Ovary (tissue), 9 donors: Measurements from ENCODE around the gene ADGRV1. TPM values are rescaled to one million over a fixed set of nuclear protein-coding genes. Genes with fewer than 3 reads are reported as not detected.

Experiments
- DNase-seq, 5 donors: peaks; one replicate each; pipeline ENCODE4 v3.0.0-alpha.2; 2019 to 2020
- H3K27ac ChIP-seq, 2 donors: fragments of 200-600 bp; one replicate each; pipeline versions ENCODE4 v1.5.1 to v1.8.0; 2019 to 2022
- H3K27me3 ChIP-seq: fragments of 200-600 bp; one replicate; pipeline ENCODE4 v1.8.0; 2022
- H3K36me3 ChIP-seq: fragments of 200-600 bp; sonication (generic); one replicate; pipeline ENCODE4 v1.5.1; 2019
- H3K4me1 ChIP-seq: one replicate; pipeline ENCODE4 v1.8.1; 2013; ENCODE audit warnings: mild to moderate bottlenecking, moderate library complexity; ENCODE audit not compliant: insufficient read depth
- H3K4me3 ChIP-seq: fragments of 200-600 bp; sonication (generic); one replicate; pipeline ENCODE4 v1.5.1; 2017
- H3K9me3 ChIP-seq, 2 donors: fragments of 200-600 bp in 1 of 2; sonication (generic) in 1 of 2; one replicate each; pipeline versions ENCODE4 v1.5.1 to v1.8.1; 2013 to 2019; ENCODE audit warnings: mild to moderate bottlenecking in 1 of 2, moderate library complexity in 1 of 2
- EP300 ChIP-seq: sonication (generic); formaldehyde crosslinking; IDR thresholded peaks from one replicate; pipeline ENCODE4 v1.6.1; 2017; ENCODE audit warnings: antibody characterized with exemption
- POLR2A ChIP-seq: fragments of 450-650 bp; IDR thresholded peaks from one replicate; pipeline ENCODE4 v1.6.1; 2017; ENCODE audit warnings: antibody characterized with exemption, mild to moderate bottlenecking, moderate library complexity
- WGBS, 3 donors: extraction: QIAGEN DNeasy Blood & Tissue Kit in 1 of 3; methylation state at CpG; one replicate each; pipeline versions ENCODE4 v1.1.5 to v1.1.7; 2013 to 2017; 5-methylcytosine and 5-hydroxymethylcytosine counted together
- intact Hi-C, 4 donors: fragments of 100-400 bp; cut with DNase I; formaldehyde crosslinking; loops; one replicate each; pipeline versions ENCODE4 v1.11.0 to v1.15.1; 2022 to 2023
- polyA plus RNA-seq, 2 donors: library from polyadenylated mRNA; stranded (reverse); fragments of 200-250 nt in 1 of 2; fragments of 350-450 nt in 1 of 2; fragmentation: Illumina TruSeq in 1 of 2; extraction: RNeasy Lipid Tissue Mini Kit (QIAGEN cat#74804) in 1 of 2; gene quantifications; one replicate each; pipeline ENCODE4 v1.2.3, GENCODE V29; 2013 to 2014
- total RNA-seq, 7 donors: library from RNA; depleted of rRNA in 2 of 7; stranded (reverse); fragments of >200 nt in 2 of 7; fragmentation: NEBNext Ultra II Directional in 3 of 7; extraction: Animal tissue kit (Norgen Biotek cat#: 25700) in 3 of 7; gene quantifications; one replicate each; pipeline versions ENCODE4 v1.1.0 to v1.2.4, GENCODE V29; 2016 to 2023
- TF ChIP-seq, protein P1 (sequence below), 3 donors: fragments of 450-650 bp in 2 of 3; fragments of 200-600 bp in 1 of 3; IDR thresholded peaks; one replicate each; pipeline versions ENCODE4 v1.5.1 to v1.8.0; 2016 to 2022; ENCODE audit warnings: antibody characterized with exemption in 3 of 3, mild to moderate bottlenecking in 1 of 3
- donor health status: DM: no; HTN: no; CAD: no; lungs with moderate emphysema.
- donor health status: DM: no; HTN: no; CAD: no.
- donor health status: Bipolar disorder and iron deficiency.
- donor health status: DM: yes; HTN: yes; CAD: no.
- donor health status: DM: no; HTN: no; CAD: no.
- donor health status: DM: yes; HTN: yes; CAD: no.

The ADGRV1 gene
- total and polyA plus RNA-seq, 9 donors = 0.21 to 2.7 (median 1.1) TPM

DNA sequence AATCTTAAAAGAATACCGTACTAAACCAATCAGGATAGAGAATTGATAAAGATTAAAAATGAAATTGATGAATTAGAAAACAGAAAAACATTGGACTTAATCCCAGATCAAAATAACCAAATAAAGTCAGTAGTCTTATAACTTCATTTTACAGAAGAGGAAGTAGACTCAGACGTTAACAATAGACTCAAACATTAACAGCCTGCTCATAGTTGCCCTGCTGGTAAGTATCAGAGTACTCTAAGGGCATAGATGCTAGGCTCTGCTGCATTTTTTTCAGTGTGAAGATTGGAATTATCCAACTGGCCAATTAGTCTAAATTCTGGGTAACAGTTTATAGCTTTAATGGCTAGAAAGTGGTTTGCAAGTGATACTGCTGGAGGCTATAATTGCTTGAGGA, 42.9 kb downstream of the ADGRV1 start:
- no peak for TF ChIP-seq POLR2A
- TF ChIP-seq, protein P1, sequence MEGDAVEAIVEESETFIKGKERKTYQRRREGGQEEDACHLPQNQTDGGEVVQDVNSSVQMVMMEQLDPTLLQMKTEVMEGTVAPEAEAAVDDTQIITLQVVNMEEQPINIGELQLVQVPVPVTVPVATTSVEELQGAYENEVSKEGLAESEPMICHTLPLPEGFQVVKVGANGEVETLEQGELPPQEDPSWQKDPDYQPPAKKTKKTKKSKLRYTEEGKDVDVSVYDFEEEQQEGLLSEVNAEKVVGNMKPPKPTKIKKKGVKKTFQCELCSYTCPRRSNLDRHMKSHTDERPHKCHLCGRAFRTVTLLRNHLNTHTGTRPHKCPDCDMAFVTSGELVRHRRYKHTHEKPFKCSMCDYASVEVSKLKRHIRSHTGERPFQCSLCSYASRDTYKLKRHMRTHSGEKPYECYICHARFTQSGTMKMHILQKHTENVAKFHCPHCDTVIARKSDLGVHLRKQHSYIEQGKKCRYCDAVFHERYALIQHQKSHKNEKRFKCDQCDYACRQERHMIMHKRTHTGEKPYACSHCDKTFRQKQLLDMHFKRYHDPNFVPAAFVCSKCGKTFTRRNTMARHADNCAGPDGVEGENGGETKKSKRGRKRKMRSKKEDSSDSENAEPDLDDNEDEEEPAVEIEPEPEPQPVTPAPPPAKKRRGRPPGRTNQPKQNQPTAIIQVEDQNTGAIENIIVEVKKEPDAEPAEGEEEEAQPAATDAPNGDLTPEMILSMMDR (IDR thresholded peaks at IDR 0.05) = no peak
- no peak for TF ChIP-seq EP300
- H3K36me3 ChIP-seq = no peaks in the 10 kb centered on the region
- H3K27ac ChIP-seq = no peak overlapping the region
- no peaks in the 10 kb centered on the region for H3K27me3 ChIP-seq
- 68 to 89% (median 74%) methylated on average over 2 of the region's 2 CpGs for WGBS, 3 donors
- no peak overlapping the region for H3K4me3 ChIP-seq
- intact Hi-C loops = no loop called here
- no peaks in the 10 kb centered on the region for H3K4me1 ChIP-seq
- no peak for DNase-seq
- H3K9me3 ChIP-seq = no peaks in the 10 kb centered on the region

DNA sequence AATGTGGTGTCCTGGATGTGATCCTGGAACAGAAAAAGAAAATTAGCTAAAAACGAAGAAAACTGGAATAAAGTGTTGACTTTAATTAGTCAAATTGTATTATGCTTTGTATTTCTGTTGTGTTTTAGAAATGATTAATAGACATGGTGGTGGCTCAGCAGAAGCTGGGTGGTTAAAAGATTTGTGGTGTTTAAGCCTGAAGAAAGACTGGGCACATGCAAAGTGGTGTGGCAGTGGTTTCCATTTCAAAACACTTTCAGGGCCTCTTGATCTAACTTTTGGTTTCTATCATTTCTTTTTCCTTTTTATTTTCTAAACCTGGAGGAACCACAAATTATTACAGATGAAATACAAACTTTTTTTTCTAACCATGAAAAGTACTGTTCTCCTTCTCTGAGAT, 44.1 kb downstream of the ADGRV1 start:
- Histone ChIP-seq H3K4me3 (no peak overlapping the region), H3K27me3 (no peaks in the 10 kb centered on the region), H3K27ac (no peak overlapping the region), H3K4me1 (no peaks in the 10 kb centered on the region), H3K36me3 (no peaks in the 10 kb centered on the region), H3K9me3 (no peaks in the 10 kb centered on the region)
- intact Hi-C loops = no loop called here
- no peak for DNase-seq
- TF ChIP-seq, protein P1 (IDR thresholded peaks at IDR 0.05) = no peak
- TF ChIP-seq EP300 (no peak), POLR2A (no peak)
- WGBS, 3 donors = 70 to 80% (median 77%) methylated on average over 1 of the region's 1 CpG

DNA sequence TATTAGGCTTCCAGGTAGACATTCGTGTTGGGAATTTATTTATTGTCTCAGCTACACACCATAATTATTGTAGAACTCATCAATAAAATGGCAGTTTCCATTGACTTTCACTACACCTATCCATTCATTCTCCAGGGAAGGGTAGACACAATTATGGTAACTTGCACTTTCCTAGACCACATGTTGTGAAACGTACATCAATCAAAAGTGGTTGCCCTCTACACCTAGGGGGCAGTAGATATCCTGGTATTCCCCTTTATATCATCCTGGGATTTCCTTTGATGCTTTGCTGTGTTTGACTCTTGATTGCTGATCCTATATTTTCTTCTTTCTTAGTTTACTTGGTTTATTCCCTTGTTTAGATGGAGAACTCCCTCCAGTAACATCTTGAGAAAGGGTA, 47.9 kb downstream of the ADGRV1 start:
- H3K27ac ChIP-seq = no peak overlapping the region
- H3K4me3 ChIP-seq = no peak overlapping the region
- no peaks in the 10 kb centered on the region for H3K36me3 ChIP-seq
- TF ChIP-seq EP300 (no peak), POLR2A (no peak)
- TF ChIP-seq, protein P1 (IDR thresholded peaks at IDR 0.05) = no peak
- H3K27me3 ChIP-seq = no peaks in the 10 kb centered on the region
- H3K9me3 ChIP-seq = no peaks in the 10 kb centered on the region
- DNase-seq = no peak
- no peaks in the 10 kb centered on the region for H3K4me1 ChIP-seq
- intact Hi-C loops = no loop called here
- 63 to 74% (median 69%) methylated on average over 2 of the region's 2 CpGs for WGBS, 3 donors

DNA sequence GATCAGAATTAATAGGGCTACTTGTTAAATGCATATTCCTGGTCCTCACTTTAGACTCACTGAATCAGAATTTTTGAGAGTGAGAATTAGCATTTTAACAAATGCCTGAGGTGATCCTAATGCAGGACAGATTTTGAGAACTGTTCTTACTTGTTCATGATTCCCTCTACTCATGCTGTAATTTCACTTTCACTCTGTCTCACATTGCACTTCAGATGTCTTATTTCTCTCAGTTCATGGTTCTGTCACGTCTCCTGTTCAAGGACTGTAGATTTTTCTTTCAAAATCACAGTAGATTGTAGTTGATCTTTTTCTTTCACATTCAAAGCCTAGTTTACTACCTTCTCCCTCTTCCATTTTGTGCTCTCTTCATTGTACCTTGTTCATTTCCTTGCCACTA, 54.3 kb downstream of the ADGRV1 start:
- WGBS, 3 donors = 18 to 22% (median 20%) methylated on average over 1 of the region's 1 CpG
- DNase-seq = no peak
- Histone ChIP-seq H3K9me3 (no peaks in the 10 kb centered on the region), H3K4me1 (no peaks in the 10 kb centered on the region), H3K4me3 (no peak overlapping the region), H3K27ac (no peak overlapping the region), H3K36me3 (no peaks in the 10 kb centered on the region), H3K27me3 (no peaks in the 10 kb centered on the region)
- TF ChIP-seq POLR2A (no peak), EP300 (no peak)
- TF ChIP-seq, protein P1 (IDR thresholded peaks at IDR 0.05) = no peak
- intact Hi-C loops = no loop called here

DNA sequence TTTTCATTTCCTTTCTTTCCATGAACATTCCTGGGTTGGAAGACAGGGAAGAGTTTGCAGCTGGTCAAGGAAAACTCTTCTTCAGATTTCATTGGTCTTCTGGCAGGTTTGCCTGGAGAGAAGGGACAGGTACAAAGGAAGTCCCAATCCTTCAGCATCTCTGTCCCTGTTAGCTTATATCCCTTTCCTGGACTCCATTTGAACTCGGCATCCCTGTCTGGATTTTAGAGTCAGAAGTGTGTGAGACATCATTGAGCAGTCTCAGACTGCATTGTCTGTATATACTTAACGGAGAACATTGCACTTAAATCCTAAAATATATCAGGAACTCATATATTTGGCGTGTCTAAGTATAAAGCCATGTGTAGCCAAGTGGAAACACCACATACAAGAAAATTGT, 54.9 kb downstream of the ADGRV1 start:
- Histone ChIP-seq H3K4me1 (no peaks in the 10 kb centered on the region), H3K27ac (no peak overlapping the region), H3K9me3 (no peaks in the 10 kb centered on the region), H3K36me3 (no peaks in the 10 kb centered on the region), H3K27me3 (no peaks in the 10 kb centered on the region), H3K4me3 (no peak overlapping the region)
- DNase-seq = no peak
- TF ChIP-seq POLR2A = no peak
- TF ChIP-seq, protein P1 (IDR thresholded peaks at IDR 0.05) = no peak
- no peak for TF ChIP-seq EP300
- intact Hi-C loops = no loop called here
- 89 to 90% (median 90%) methylated on average over 3 of the region's 3 CpGs for WGBS, 3 donors
